WTC11 (cell line): ENCODE results near the gene RAB25. TPM values are rescaled to one million over a fixed set of nuclear protein-coding genes. Genes with fewer than 3 reads are reported as not detected.
A peak's percentile ranks its signal among the peaks of the same experiment; 100 is the strongest.
"Not testable (repeated sequence)": the region's sequence is repeated elsewhere in the genome, so short reads cannot be mapped to it uniquely, and the experiment has no call there.

Experiments
- ATAC-seq: fragments of 200-7000 bp; cut with Tn5 transposase; 2 replicates; pipeline ENCODE4 v1.10.0; 2021; ENCODE audit warnings: mild to moderate bottlenecking, moderate library complexity
- CTCF ChIA-PET: fragments of 300-600 bp; sonication (Branson Sonifier 250); formaldehyde crosslinking; loops from one replicate; lab custom pipeline; 2021; ENCODE audit warnings: antibody characterized with exemption; lab: Charles Lee
- POLR2A ChIA-PET: fragments of 350-600 bp; sonication (Branson Sonifier 250); formaldehyde crosslinking; loops from one replicate; lab custom pipeline; 2021; ENCODE audit warnings: antibody characterized with exemption; lab: Charles Lee
- DNase-seq: peaks from one replicate; pipeline ENCODE4 v3.0.0; 2021; ENCODE audit warnings: low spot score
- H3K27ac Mint-ChIP-seq: 2 replicates; pipeline ENCODE4 v1.8.0; 2021; ENCODE audit warnings: mixed read lengths
- H3K27me3 Mint-ChIP-seq: 2 replicates; pipeline ENCODE4 v1.8.0; 2021; ENCODE audit warnings: low read depth, mild to moderate bottlenecking, moderate library complexity, mixed read lengths
- H3K36me3 Mint-ChIP-seq: 2 replicates; pipeline ENCODE4 v1.8.0; 2021; ENCODE audit warnings: mixed read lengths
- H3K4me1 Mint-ChIP-seq: 2 replicates; pipeline ENCODE4 v1.8.0; 2022; ENCODE audit warnings: mixed read lengths
- H3K4me3 Mint-ChIP-seq: 2 replicates; pipeline ENCODE4 v1.8.0; 2021; ENCODE audit warnings: mild to moderate bottlenecking, moderate library complexity, mixed read lengths
- H3K9me3 Mint-ChIP-seq: 2 replicates; pipeline ENCODE4 v1.8.0; 2021; ENCODE audit warnings: mixed read lengths
- ATF6 ChIP-seq: sonication (generic); formaldehyde crosslinking; IDR thresholded peaks from 2 replicates; pipeline ENCODE4 v1.8.1; 2023; ENCODE audit warnings: mild to moderate bottlenecking, missing genetic modification reagents
- CTCF ChIP-seq: fragments of 200-600 bp; IDR thresholded peaks from 2 replicates; pipeline ENCODE4 v1.8.0; 2022; ENCODE audit warnings: antibody characterized with exemption
- ETV6 ChIP-seq: sonication (generic); formaldehyde crosslinking; IDR thresholded peaks from 2 replicates; pipeline ENCODE4 v1.8.1; 2022; ENCODE audit warnings: mild to moderate bottlenecking, missing genetic modification reagents
- HMGXB4 ChIP-seq: sonication (generic); formaldehyde crosslinking; IDR thresholded peaks from 2 replicates; pipeline ENCODE4 v1.8.1; 2023; ENCODE audit warnings: mild to moderate bottlenecking, moderate library complexity, missing genetic modification reagents
- KAT7 ChIP-seq: sonication (generic); formaldehyde crosslinking; IDR thresholded peaks from 2 replicates; pipeline ENCODE4 v1.8.1; 2023; ENCODE audit warnings: missing genetic modification reagents, mild to moderate bottlenecking, borderline replicate concordance
- MAX ChIP-seq: sonication (generic); formaldehyde crosslinking; IDR thresholded peaks from 2 replicates; pipeline ENCODE4 v1.8.0; 2022; ENCODE audit warnings: mild to moderate bottlenecking, missing genetic modification reagents
- MYBL2 ChIP-seq: sonication (generic); formaldehyde crosslinking; IDR thresholded peaks from 2 replicates; pipeline ENCODE4 v1.8.1; 2023; ENCODE audit warnings: mild to moderate bottlenecking, moderate library complexity, missing genetic modification reagents
- NFATC4 ChIP-seq: fragments of 250-450 bp; sonication (Bioruptor Pico); IDR thresholded peaks from 2 replicates; pipeline ENCODE4 v1.9.0; 2021; ENCODE audit warnings: mild to moderate bottlenecking
- NR2C2 ChIP-seq: sonication (generic); formaldehyde crosslinking; IDR thresholded peaks from 2 replicates; pipeline ENCODE4 v1.8.0; 2022; ENCODE audit warnings: mild to moderate bottlenecking, missing genetic modification reagents
- OVOL2 ChIP-seq: fragments of 250-450 bp; sonication (Bioruptor Pico); IDR thresholded peaks from 2 replicates; pipeline ENCODE4 v1.9.0; 2021; ENCODE audit warnings: mild to moderate bottlenecking, borderline replicate concordance
- RELA ChIP-seq: sonication (generic); formaldehyde crosslinking; IDR thresholded peaks from 2 replicates; pipeline ENCODE4 v1.8.1; 2022; ENCODE audit warnings: missing genetic modification reagents, mild to moderate bottlenecking, borderline replicate concordance
- SP1 ChIP-seq: sonication (generic); formaldehyde crosslinking; conservative IDR thresholded peaks from 2 replicates; pipeline ENCODE4 v1.8.1; 2022; ENCODE audit warnings: missing genetic modification reagents
- TEAD1 ChIP-seq: sonication (generic); formaldehyde crosslinking; IDR thresholded peaks from 2 replicates; pipeline ENCODE4 v1.8.0; 2022; ENCODE audit warnings: mild to moderate bottlenecking, missing genetic modification reagents
- TEAD4 ChIP-seq: sonication (generic); formaldehyde crosslinking; IDR thresholded peaks from 2 replicates; pipeline ENCODE4 v1.8.0; 2022; ENCODE audit warnings: mild to moderate bottlenecking, missing genetic modification reagents
- ZNF232 ChIP-seq: sonication (generic); formaldehyde crosslinking; IDR thresholded peaks from 2 replicates; pipeline ENCODE4 v1.8.0; 2022; ENCODE audit warnings: mild to moderate bottlenecking, missing genetic modification reagents
- ZNF512 ChIP-seq: sonication (generic); formaldehyde crosslinking; IDR thresholded peaks from 2 replicates; pipeline ENCODE4 v1.8.1; 2022; ENCODE audit warnings: missing genetic modification reagents, borderline replicate concordance
- total RNA-seq: library from RNA; stranded (reverse); gene quantifications from 3 replicates; pipeline ENCODE4 v1.2.3, GENCODE V29; 2021

RAB25 gene
- total RNA-seq, 1 experiment from 2014 or later = 61.9 TPM

GRCh38 chr1:156114919-156115513 lies 54.1 kb downstream of the RAB25 start (continued):
- TF ChIP-seq ZNF232 (CRISPR knock-in tag) = no peak
- TF ChIP-seq ATF6 = no peak
- TF ChIP-seq NFATC4 (CRISPR knock-in tag) = no peak
- TF ChIP-seq MYBL2 (CRISPR knock-in tag) = peak; percentile 57; the same call in 1 of the 2 replicates
- TF ChIP-seq ETV6 (CRISPR knock-in tag) = no peak
- TF ChIP-seq CTCF = no peak
- peak; percentile 42; the same call in 1 of the 2 replicates for TF ChIP-seq KAT7 (CRISPR knock-in tag)
- TF ChIP-seq TEAD1 = 0 out of 2 replicates have a peak, but pooled peaks have one; percentile 13
- peak; percentile 80; the same call in 1 of the 2 replicates for TF ChIP-seq HMGXB4 (CRISPR knock-in tag)
- no peak for TF ChIP-seq ZNF512
- peak; percentile 54 for TF ChIP-seq SP1 (CRISPR knock-in tag)
- no peak for TF ChIP-seq OVOL2 (CRISPR knock-in tag)
- TF ChIP-seq RELA = no peak; the same call in 1 of the 2 replicates

- DNase-seq = peak; percentile 59
- Mint-ChIP-seq H3K27me3 (peaks cover 15% of the 10 kb centered on the region), H3K9me3 (no peaks in the 10 kb centered on the region), H3K4me3 (peak overlapping the region; percentile 93), H3K36me3 (no peaks in the 10 kb centered on the region), H3K27ac (no peak overlapping the region), H3K4me1 (peaks cover 42% of the 10 kb centered on the region)
- CTCF ChIA-PET = interaction anchor here (0.6 to 28.0 kb wide), 13 partner anchors 7 to 180 kb away, joined by 3 to 1176 read pairs (median 7); partner anchors contain the start of genes ARHGEF2 and MEX3A
- peak; percentile 46 for ATAC-seq
- TF ChIP-seq TEAD4 (CRISPR knock-in tag) = peak; percentile 69; the same call in 1 of the 2 replicates
- TF ChIP-seq SP1 (CRISPR knock-in tag) = no peak
- TF ChIP-seq NR2C2 (CRISPR knock-in tag) = 0 out of 2 replicates have a peak, but pooled peaks have one; percentile 28
- no peak for TF ChIP-seq MAX (CRISPR knock-in tag)
- POLR2A ChIA-PET = interaction anchor here (1.1 to 2.4 kb wide), 7 partner anchors 7 to 97 kb away, joined by 4 to 12 read pairs (median 8); partner anchors contain the start of genes MEX3A and PMF1
These were observed 54.8 kb downstream of the RAB25 start for GRCh38 chr1:156115514-156116374.

- Mint-ChIP-seq H3K4me3 (peak overlapping the region; percentile 93), H3K27me3 (peaks cover 15% of the 10 kb centered on the region), H3K4me1 (peaks cover 50% of the 10 kb centered on the region)
- H3K27ac Mint-ChIP-seq, ATAC-seq, DNase-seq, H3K9me3 Mint-ChIP-seq, H3K36me3 Mint-ChIP-seq, POLR2A ChIA-PET: not testable (repeated sequence)
- CTCF ChIA-PET = interaction anchor here (1.0 to 28.0 kb wide), 3 partner anchors 11 to 33 kb away, joined by 3 to 1176 read pairs (median 94); partner anchors contain the start of gene MEX3A
These were observed 55.8 kb downstream of the RAB25 start for GRCh38 chr1:156116731-156117130.
